ENCODE measurements around the gene THADA.

GRCh38 chr2:43484323-43484930 lies 111.4 kb downstream of the THADA start:
- TF ChIP-seq CTCF (IDR thresholded peaks at IDR 0.05; ENCODE audit: low read length) (peak; percentile 79), EZH2 (IDR thresholded peaks at IDR 0.05; ENCODE audit: borderline replicate concordance, low read length) (no peak)
